T-cell (primary cell): ENCODE data around the gene ALS2. TPM values are rescaled to one million over a fixed set of nuclear protein-coding genes. Genes with fewer than 3 reads are reported as not detected.
"Not testable (repeated sequence)": the region's sequence is repeated elsewhere in the genome, so short reads cannot be mapped to it uniquely, and the experiment has no call there.

Experiments used
- ATAC-seq, 4 experiments: fragments of 200-7000 bp in 3 of 4; fragments of 150-1000 bp in 1 of 4; cut with Tn5 transposase; replicated peaks in 1 of 4; 1 replicate in 3 of 4; 2 replicates in 1 of 4; pipeline ENCODE4 v1.10.0; 2021; ENCODE audit warnings: moderate library complexity in 3 of 4, mild to moderate bottlenecking in 2 of 4, moderate number of reproducible peaks in 1 of 4
- CTCF ChIA-PET, 2 donors: fragments of 300-600 bp; sonication (Branson Sonifier 250); formaldehyde crosslinking; loops; one replicate each; lab custom pipeline; 2022; ENCODE audit warnings: antibody characterized with exemption in 2 of 2; lab: Charles Lee
- POLR2A ChIA-PET, 2 donors: fragments of 300-600 bp; sonication (Branson Sonifier 250); formaldehyde crosslinking; loops; one replicate each; lab custom pipeline; 2022; ENCODE audit warnings: antibody characterized with exemption in 2 of 2; lab: Charles Lee
- DNase-seq, 35 experiments: peaks; one replicate each; pipeline versions ENCODE4 v3.0.0 to v3.0.0-alpha.2; 2013 to 2023
- H3K27ac ChIP-seq: one replicate; pipeline ENCODE4 v1.5.1; 2013; ENCODE audit warnings: low read length
- H3K27me3 ChIP-seq, 2 experiments: replicated peaks in 1 of 2; 1 replicate in 1 of 2; 2 replicates in 1 of 2; pipeline versions ENCODE4 v1.6.1 to v1.7.0; 2013; ENCODE audit warnings: low read length in 1 of 2, mixed read lengths in 1 of 2; ENCODE audit not compliant: control insufficient read depth in 2 of 2, insufficient read depth in 2 of 2; ENCODE audit errors: extremely low read depth in 1 of 2
- H3K36me3 ChIP-seq, 2 donors: 1 replicate in 1 of 2; 2 replicates in 1 of 2; pipeline versions ENCODE4 v1.6.1 to v1.7.0; 2013; ENCODE audit warnings: low read length in 1 of 2; ENCODE audit not compliant: control insufficient read depth in 2 of 2, insufficient read depth in 1 of 2; ENCODE audit errors: extremely low read depth in 1 of 2
- H3K4me1 ChIP-seq, 2 experiments: 1 replicate in 1 of 2; 2 replicates in 1 of 2; pipeline versions ENCODE4 v1.6.1 to v1.7.0; 2013; ENCODE audit warnings: low read length in 2 of 2, mixed read lengths in 1 of 2; ENCODE audit not compliant: insufficient read depth in 2 of 2, control insufficient read depth in 1 of 2; ENCODE audit errors: extremely low read depth in 1 of 2
- H3K4me3 ChIP-seq, 2 donors: 1 replicate in 1 of 2; 2 replicates in 1 of 2; pipeline versions ENCODE4 v1.5.1 to v1.7.0; 2013; ENCODE audit warnings: mild to moderate bottlenecking in 2 of 2, low read length in 1 of 2, moderate library complexity in 1 of 2; ENCODE audit not compliant: control insufficient read depth in 1 of 2; ENCODE audit errors: extremely low read depth in 1 of 2
- H3K9me3 ChIP-seq: 2 replicates; pipeline ENCODE4 v1.7.0; 2013
- H3K27ac Mint-ChIP-seq, 2 donors: one replicate each; pipeline ENCODE4 v1.8.0; 2020 to 2021; ENCODE audit warnings: mild to moderate bottlenecking in 2 of 2, mixed read lengths in 2 of 2
- H3K27me3 Mint-ChIP-seq, 2 donors: one replicate each; pipeline ENCODE4 v1.8.0; 2021 to 2022; ENCODE audit warnings: mixed read lengths in 2 of 2
- H3K36me3 Mint-ChIP-seq: one replicate; pipeline ENCODE4 v1.8.0; 2021; ENCODE audit warnings: mixed read lengths
- H3K4me1 Mint-ChIP-seq, 3 donors: one replicate each; pipeline ENCODE4 v1.8.0; 2020 to 2022; ENCODE audit warnings: mixed read lengths in 3 of 3, mild to moderate bottlenecking in 1 of 3
- H3K4me3 Mint-ChIP-seq, 3 donors: one replicate each; pipeline ENCODE4 v1.8.0; 2020 to 2022; ENCODE audit warnings: mild to moderate bottlenecking in 3 of 3, mixed read lengths in 3 of 3, moderate library complexity in 3 of 3
- H3K9me3 Mint-ChIP-seq, 3 donors: one replicate each; pipeline ENCODE4 v1.8.0; 2020 to 2022; ENCODE audit warnings: mixed read lengths in 3 of 3
- WGBS: methylation state at CpG from one replicate; pipeline ENCODE4 v1.1.5; 2013; ENCODE audit warnings: missing lambda C conversion rate; ENCODE audit not compliant: insufficient coverage; 5-methylcytosine and 5-hydroxymethylcytosine counted together
- total RNA-seq, 35 experiments: library from RNA in 6 of 35; stranded (reverse) in 6 of 35; fragments of 120-200 nt in 1 of 35; gene quantifications; one replicate each; pipeline versions ENCODE4 v1.2.1 to v1.2.4 and lab custom pipeline; 2013 to 2026

ALS2 gene
- total RNA-seq, 5 donors from 2014 or later (not counting 1 experiment from before 2014, with no cell fraction given) = 9.1 to 11.9 (median 10.3) TPM

DNA sequence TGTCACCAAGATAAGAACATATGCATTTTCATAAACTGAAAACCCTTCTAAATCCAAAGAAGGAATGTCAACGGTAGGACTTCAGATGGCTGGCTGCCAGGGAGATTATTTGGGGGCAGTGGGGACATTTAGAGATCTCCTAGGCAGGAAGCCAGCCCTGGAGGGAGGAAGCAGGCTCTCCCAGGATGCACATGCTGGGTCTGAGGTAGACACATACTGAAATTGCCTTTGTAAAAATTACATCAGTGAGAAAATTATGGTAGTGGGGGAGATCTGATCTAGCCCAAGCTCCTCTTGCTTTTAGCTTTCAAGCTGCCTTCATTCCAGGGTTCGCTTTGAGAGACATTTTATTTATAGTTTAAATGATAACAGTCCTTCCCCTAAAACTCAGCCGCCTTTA is 106.4 kb downstream of the ALS2 start:
- H3K4me1 Mint-ChIP-seq = peaks cover 0 to 8% (median 0%) of the 10 kb centered on the region in 3 donors
- no peak overlapping the region for H3K4me3 Mint-ChIP-seq
- Histone ChIP-seq H3K4me1 (no peaks in the 10 kb centered on the region), H3K27ac (no peak overlapping the region), H3K27me3 (peaks cover 0 to 4% of the 10 kb centered on the region in 2 experiments), H3K9me3 (no peaks in the 10 kb centered on the region), H3K36me3 (no peaks in the 10 kb centered on the region), H3K4me3 (no peak overlapping the region)
- CTCF ChIA-PET = interaction anchor here in 1 of 2 donors (0.5 kb wide), 1 partner anchor 179 kb away, joined by 5 read pairs; no protein-coding TSS in a partner anchor
- no peak overlapping the region for H3K27ac Mint-ChIP-seq
- no CpG with 5 or more reads among the region's 3 CpGs for WGBS
- no peak for DNase-seq
- peaks cover 0 to 3% of the 10 kb centered on the region in 2 donors for H3K27me3 Mint-ChIP-seq
- no peaks in the 10 kb centered on the region for H3K36me3 Mint-ChIP-seq
- no peak for ATAC-seq
- POLR2A ChIA-PET = no interaction called here
- H3K9me3 Mint-ChIP-seq = peaks cover 0 to 4% (median 3%) of the 10 kb centered on the region in 3 donors

DNA sequence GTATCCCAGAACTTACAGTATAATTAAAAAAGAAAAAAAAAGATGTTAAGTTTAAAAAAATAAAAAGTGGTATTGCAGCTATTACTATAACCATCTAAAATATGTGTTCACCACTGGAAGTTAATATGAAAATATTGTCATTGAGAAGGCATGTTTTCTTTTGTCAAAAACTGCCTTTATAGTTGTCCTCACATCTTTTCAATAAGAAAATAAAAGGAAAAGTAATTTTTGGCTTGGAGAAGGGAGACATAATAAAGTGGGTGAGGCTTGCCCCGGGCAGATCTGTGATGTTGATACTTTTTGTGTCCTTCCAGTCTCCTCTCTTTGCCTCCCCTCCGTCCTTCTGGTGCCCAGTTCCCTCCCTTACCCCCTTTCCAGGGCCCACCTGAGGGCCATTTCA is 107.2 kb downstream of the ALS2 start:
- no peak overlapping the region for H3K27ac Mint-ChIP-seq
- ChIA-PET CTCF (no interaction called here), POLR2A (interaction anchor here in 1 of 2 donors (0.6 kb wide), 1 partner anchor 119 kb away, joined by 6 read pairs; no protein-coding TSS in a partner anchor)
- 67% methylated on average over 1 of the region's 2 CpGs for WGBS
- peaks cover 0 to 8% (median 0%) of the 10 kb centered on the region in 3 donors for H3K4me1 Mint-ChIP-seq
- no peak overlapping the region for H3K4me3 Mint-ChIP-seq
- H3K27me3 ChIP-seq = peaks cover 0 to 4% of the 10 kb centered on the region in 2 experiments
- no peak for DNase-seq
- no peak overlapping the region for H3K4me3 ChIP-seq
- no peaks in the 10 kb centered on the region for H3K4me1 ChIP-seq
- no peaks in the 10 kb centered on the region for H3K36me3 Mint-ChIP-seq
- H3K9me3 Mint-ChIP-seq = peaks cover 0 to 4% (median 3%) of the 10 kb centered on the region in 3 donors
- no peaks in the 10 kb centered on the region for H3K36me3 ChIP-seq
- peaks cover 0 to 3% of the 10 kb centered on the region in 2 donors for H3K27me3 Mint-ChIP-seq
- H3K27ac ChIP-seq = no peak overlapping the region
- no peak for ATAC-seq
- no peaks in the 10 kb centered on the region for H3K9me3 ChIP-seq

DNA sequence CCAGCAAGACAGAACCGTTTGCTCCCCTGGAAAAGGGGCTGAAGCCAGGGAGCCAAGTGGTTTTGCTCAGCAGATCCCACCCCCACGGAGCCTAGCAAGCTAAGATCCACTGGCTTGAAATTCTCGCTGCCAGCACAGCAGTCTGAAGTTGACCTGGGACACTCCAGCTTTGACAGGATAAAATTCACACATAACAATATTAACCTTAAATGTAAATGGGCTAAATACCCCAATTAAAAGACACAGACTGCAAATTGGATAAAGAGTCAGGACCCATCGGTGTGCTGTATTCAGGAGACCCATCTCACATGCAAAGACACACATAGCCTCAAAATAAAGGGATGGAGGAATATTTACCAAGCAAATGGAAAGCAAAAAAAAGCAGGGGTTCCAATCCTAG is 109.5 kb downstream of the ALS2 start:
- H3K27ac Mint-ChIP-seq, H3K27me3 ChIP-seq, H3K9me3 ChIP-seq, H3K36me3 Mint-ChIP-seq, H3K36me3 ChIP-seq, H3K27ac ChIP-seq, H3K4me3 Mint-ChIP-seq, H3K9me3 Mint-ChIP-seq, H3K4me1 ChIP-seq, CTCF ChIA-PET, H3K4me1 Mint-ChIP-seq, H3K4me3 ChIP-seq, DNase-seq, H3K27me3 Mint-ChIP-seq, ATAC-seq, POLR2A ChIA-PET: not testable (repeated sequence)
- WGBS = 44% methylated on average over 2 of the region's 4 CpGs

DNA sequence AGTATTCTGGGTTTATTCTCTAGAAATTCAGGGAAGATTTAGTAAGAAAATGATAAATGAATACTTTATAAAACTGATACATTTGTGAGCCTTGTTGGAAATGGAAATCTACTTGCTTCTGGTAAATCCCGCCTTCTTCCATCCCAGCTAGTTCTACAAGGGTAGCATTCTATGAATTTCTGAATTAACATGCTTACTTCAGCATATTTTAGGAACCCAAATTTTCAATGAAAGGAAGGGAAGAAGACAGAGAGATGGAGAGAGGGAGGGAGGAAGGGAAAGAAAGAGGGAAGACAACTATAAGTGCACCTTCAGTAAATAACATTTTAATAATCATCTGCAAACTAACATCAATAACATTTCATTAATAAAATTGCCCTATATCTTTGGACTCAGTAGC is 110.9 kb downstream of the ALS2 start:
- Mint-ChIP-seq H3K27ac (no peak overlapping the region), H3K27me3 (peaks cover 0 to 3% of the 10 kb centered on the region in 2 donors), H3K9me3 (peaks cover 0 to 4% (median 3%) of the 10 kb centered on the region in 3 donors), H3K4me1 (peaks cover 0 to 8% (median 0%) of the 10 kb centered on the region in 3 donors), H3K4me3 (no peak overlapping the region), H3K36me3 (no peaks in the 10 kb centered on the region)
- DNase-seq (no peak), ATAC-seq (no peak)
- ChIA-PET POLR2A (no interaction called here), CTCF (interaction anchor here in 1 of 2 donors (1.3 kb wide), 1 partner anchor 508 kb away, joined by 5 read pairs; no protein-coding TSS in a partner anchor)
- no peak overlapping the region for H3K27ac ChIP-seq
- peaks cover 0 to 4% of the 10 kb centered on the region in 2 experiments for H3K27me3 ChIP-seq
- no peaks in the 10 kb centered on the region for H3K9me3 ChIP-seq
- H3K36me3 ChIP-seq = no peaks in the 10 kb centered on the region
- no peaks in the 10 kb centered on the region for H3K4me1 ChIP-seq
- no peak overlapping the region for H3K4me3 ChIP-seq
- no CpG with 5 or more reads among the region's 1 CpG for WGBS

DNA sequence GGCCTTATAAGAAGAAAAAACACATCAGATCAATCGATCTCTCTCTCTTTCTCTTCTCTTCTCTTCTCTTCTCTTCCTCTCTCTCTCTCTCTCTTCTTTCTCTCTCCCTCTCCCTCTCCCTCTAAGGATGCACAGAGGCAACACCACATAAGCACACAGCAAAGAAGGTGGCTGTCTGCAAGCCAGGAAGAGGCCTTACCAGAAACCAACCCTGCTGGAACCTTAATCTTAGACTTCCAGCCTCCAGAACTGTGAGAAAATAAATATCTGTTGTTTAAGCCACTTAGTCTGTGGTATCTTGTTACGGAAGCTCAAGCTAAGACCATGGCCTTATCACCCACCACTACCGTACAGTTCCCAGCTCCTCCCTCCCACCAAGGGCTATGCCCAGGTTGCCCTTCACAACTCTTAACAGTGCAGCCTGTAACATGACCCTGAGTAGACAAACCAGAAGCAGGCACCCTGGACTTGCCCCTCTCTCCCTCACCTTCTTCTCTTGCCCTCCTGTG is 112.3 kb downstream of the ALS2 start:
- no peaks in the 10 kb centered on the region for H3K36me3 ChIP-seq
- no peaks in the 10 kb centered on the region for H3K9me3 ChIP-seq
- CTCF ChIA-PET = interaction anchor here in 1 of 2 donors (0.6 to 0.7 kb wide), 2 partner anchors 41 to 113 kb away, joined by 3 read pairs; no protein-coding TSS in a partner anchor
- H3K27ac Mint-ChIP-seq = no peak overlapping the region
- peaks cover 0 to 3% of the 10 kb centered on the region in 2 donors for H3K27me3 Mint-ChIP-seq
- no peak overlapping the region for H3K4me3 Mint-ChIP-seq
- no peak overlapping the region for H3K27ac ChIP-seq
- WGBS = 90% methylated on average over 2 of the region's 3 CpGs
- no peak overlapping the region for H3K4me3 ChIP-seq
- peaks cover 0 to 4% (median 3%) of the 10 kb centered on the region in 3 donors for H3K9me3 Mint-ChIP-seq
- POLR2A ChIA-PET = no interaction called here
- peaks cover 0 to 8% (median 0%) of the 10 kb centered on the region in 3 donors for H3K4me1 Mint-ChIP-seq
- ATAC-seq (no peak), DNase-seq (no peak)
- no peaks in the 10 kb centered on the region for H3K36me3 Mint-ChIP-seq
- H3K27me3 ChIP-seq = peaks cover 0 to 4% of the 10 kb centered on the region in 2 experiments
- H3K4me1 ChIP-seq = no peaks in the 10 kb centered on the region

DNA sequence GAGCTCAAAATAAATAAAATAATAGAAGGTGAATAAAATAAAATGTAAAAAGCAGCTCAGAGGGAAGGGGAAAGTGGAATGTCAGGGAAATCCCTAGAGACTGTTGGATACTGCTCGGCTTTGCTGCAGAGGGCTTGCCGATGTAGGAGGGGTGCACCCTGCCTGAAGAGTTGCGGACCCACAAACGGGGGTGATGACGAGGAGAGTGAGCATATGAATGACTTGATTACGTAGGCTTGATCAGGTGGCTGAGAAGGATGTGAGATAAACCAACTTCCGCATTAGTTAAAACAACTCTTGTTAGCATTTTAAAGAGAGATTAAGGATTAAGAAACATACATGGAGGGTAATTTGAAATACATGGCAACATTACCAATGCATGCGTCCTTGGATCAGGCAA is 116.4 kb downstream of the ALS2 start:
- Histone ChIP-seq H3K27ac (no peak overlapping the region), H3K4me3 (no peak overlapping the region), H3K36me3 (no peaks in the 10 kb centered on the region), H3K4me1 (no peaks in the 10 kb centered on the region), H3K27me3 (no peaks in the 10 kb centered on the region), H3K9me3 (no peaks in the 10 kb centered on the region)
- ChIA-PET POLR2A (no interaction called here), CTCF (no interaction called here)
- ATAC-seq (no peak), DNase-seq (no peak)
- Mint-ChIP-seq H3K36me3 (no peaks in the 10 kb centered on the region), H3K27ac (no peak overlapping the region), H3K9me3 (no peaks in the 10 kb centered on the region), H3K4me1 (no peaks in the 10 kb centered on the region), H3K27me3 (no peaks in the 10 kb centered on the region), H3K4me3 (no peak overlapping the region)
- WGBS = 93% methylated on average over 7 of the region's 8 CpGs
